ENCODE data around the gene NLN.
"Not testable (repeated sequence)": the region's sequence is repeated elsewhere in the genome, so short reads cannot be mapped to it uniquely, and the experiment has no call there.

NLN gene

GRCh38 chr5:65775476-65775875, 53.5 kb downstream of the NLN start:
- DNase-seq, result no peak

- DNase-seq, result no peak
Measured at GRCh38 chr5:65776441-65777141, 54.6 kb downstream of the NLN start.

GRCh38 chr5:65778126-65778525, 56.1 kb downstream of the NLN start:
- no peak for DNase-seq

GRCh38 chr5:65779643-65780042, 57.6 kb downstream of the NLN start:
- no peak for DNase-seq

GRCh38 chr5:65788296-65788695, 66.3 kb downstream of the NLN start:
- DNase-seq, result not testable (repeated sequence)

GRCh38 chr5:65790371-65791163, 68.6 kb downstream of the NLN start:
- DNase-seq, result no peak

- no peak for DNase-seq
Measured at GRCh38 chr5:65791712-65792673, 70.0 kb downstream of the NLN start.

GRCh38 chr5:65796269-65796668, 74.3 kb downstream of the NLN start:
- DNase-seq, result no peak

GRCh38 chr5:65796751-65797316, 74.8 kb downstream of the NLN start:
- DNase-seq, result no peak

GRCh38 chr5:65797481-65797880, 75.5 kb downstream of the NLN start:
- DNase-seq, result no peak

- DNase-seq, result no peak
Measured at GRCh38 chr5:65799857-65800256, 77.9 kb downstream of the NLN start.

GRCh38 chr5:65800775-65801174, 78.8 kb downstream of the NLN start:
- no peak for DNase-seq

- no peak for DNase-seq
Measured at GRCh38 chr5:65801352-65801783, 79.4 kb downstream of the NLN start.

GRCh38 chr5:65802080-65802479, 80.1 kb downstream of the NLN start:
- DNase-seq, result no peak

GRCh38 chr5:65802820-65803219, 80.8 kb downstream of the NLN start:
- DNase-seq, result no peak

- no peak for DNase-seq
Measured at GRCh38 chr5:65803699-65804391, 81.8 kb downstream of the NLN start.

- DNase-seq, result no peak
Measured at GRCh38 chr5:65805089-65805488, 83.1 kb downstream of the NLN start.

- DNase-seq, result not testable (repeated sequence)
Measured at GRCh38 chr5:65807494-65807893, 85.5 kb downstream of the NLN start.

- DNase-seq, result no peak
Measured at GRCh38 chr5:65808251-65808741, 86.3 kb downstream of the NLN start.

- no peak for DNase-seq
Measured at GRCh38 chr5:65808818-65809217, 86.8 kb downstream of the NLN start.

- no peak for DNase-seq
Measured at GRCh38 chr5:65809817-65810531, 88.0 kb downstream of the NLN start.

Data from NCI-H526 treated with DMSO at 0.1 percent for 48 hours (cell line).